Measurements from ENCODE around the gene ALDH16A1.
"Not testable (repeated sequence)": the region's sequence is repeated elsewhere in the genome, so short reads cannot be mapped to it uniquely, and the experiment has no call there.

ALDH16A1 gene

GRCh38 chr19:49469828-49470614, 17.0 kb downstream of the ALDH16A1 start:
- no peak overlapping the region for H3K9ac ChIP-seq (ENCODE audit: low read length)

GRCh38 chr19:49470615-49470978, 17.6 kb downstream of the ALDH16A1 start:
- H3K4me3 ChIP-seq (ENCODE audit: low read depth, low read length): no peak overlapping the region
- peaks cover 15% of the 10 kb centered on the region; the same call in 1 of the 2 replicates for H3K36me3 ChIP-seq (ENCODE audit: control insufficient read depth, insufficient read depth, low read length)
- H3K27me3 ChIP-seq (ENCODE audit: control insufficient read depth, insufficient read depth, low read length): peaks cover 8% of the 10 kb centered on the region
- peaks cover 10% of the 10 kb centered on the region for H3K4me1 ChIP-seq (ENCODE audit: control insufficient read depth, insufficient read depth, low read length)
- H3K27ac ChIP-seq (ENCODE audit: low read depth, low read length): no peak overlapping the region
- H3K9me3 ChIP-seq (ENCODE audit: control insufficient read depth, insufficient read depth, low read depth, low read length): no peaks in the 10 kb centered on the region
- no peak overlapping the region for H3K9ac ChIP-seq (ENCODE audit: low read length)

More at GRCh38 chr19:49469828-49470614, 17.0 kb downstream of the ALDH16A1 start:
- no peaks in the 10 kb centered on the region for H3K9me3 ChIP-seq (ENCODE audit: control insufficient read depth, insufficient read depth, low read depth, low read length)
- H3K4me3 ChIP-seq (ENCODE audit: low read depth, low read length): no peak overlapping the region
- peaks cover 10% of the 10 kb centered on the region for H3K4me1 ChIP-seq (ENCODE audit: control insufficient read depth, insufficient read depth, low read length)
- H3K27me3 ChIP-seq (ENCODE audit: control insufficient read depth, insufficient read depth, low read length): peaks cover 7% of the 10 kb centered on the region
- peaks cover 15% of the 10 kb centered on the region; the same call in 1 of the 2 replicates for H3K36me3 ChIP-seq (ENCODE audit: control insufficient read depth, insufficient read depth, low read length)
- H3K27ac ChIP-seq (ENCODE audit: low read depth, low read length): no peak overlapping the region

GRCh38 chr19:49472936-49473335, 19.9 kb downstream of the ALDH16A1 start:
- peaks cover 12% of the 10 kb centered on the region for H3K4me1 ChIP-seq (ENCODE audit: control insufficient read depth, insufficient read depth, low read length)
- H3K27me3 ChIP-seq (ENCODE audit: control insufficient read depth, insufficient read depth, low read length): peaks cover 8% of the 10 kb centered on the region

GRCh38 chr19:49473501-49473867, 20.5 kb downstream of the ALDH16A1 start:
- H3K9ac ChIP-seq (ENCODE audit: low read length); H3K9me3 ChIP-seq (ENCODE audit: control insufficient read depth, insufficient read depth, low read depth, low read length); H3K27me3 ChIP-seq (ENCODE audit: control insufficient read depth, insufficient read depth, low read length); H3K36me3 ChIP-seq (ENCODE audit: control insufficient read depth, insufficient read depth, low read length); H3K27ac ChIP-seq (ENCODE audit: low read depth, low read length): not testable (repeated sequence)
- Histone ChIP-seq H3K4me3 (ENCODE audit: low read depth, low read length) (peak overlapping the region; percentile 52; the same call in 1 of the 2 replicates), H3K4me1 (ENCODE audit: control insufficient read depth, insufficient read depth, low read length) (peaks cover 12% of the 10 kb centered on the region)

More at GRCh38 chr19:49472936-49473335, 19.9 kb downstream of the ALDH16A1 start:
- Histone ChIP-seq H3K27ac (ENCODE audit: low read depth, low read length) (no peak overlapping the region), H3K9ac (ENCODE audit: low read length) (no peak overlapping the region), H3K36me3 (ENCODE audit: control insufficient read depth, insufficient read depth, low read length) (peaks cover 8% of the 10 kb centered on the region; the same call in 1 of the 2 replicates), H3K9me3 (ENCODE audit: control insufficient read depth, insufficient read depth, low read depth, low read length) (no peaks in the 10 kb centered on the region), H3K4me3 (ENCODE audit: low read depth, low read length) (no peak overlapping the region)

- Histone ChIP-seq H3K27me3 (ENCODE audit: control insufficient read depth, insufficient read depth, low read length) (peaks cover 8% of the 10 kb centered on the region), H3K9ac (ENCODE audit: low read length) (no peak within 1 kb of the TSS), H3K27ac (ENCODE audit: low read depth, low read length) (no peak within 1 kb of the TSS), H3K36me3 (ENCODE audit: control insufficient read depth, insufficient read depth, low read length) (peaks cover 8% of the 10 kb centered on the region; the same call in 1 of the 2 replicates), H3K4me3 (ENCODE audit: low read depth, low read length) (peak within 1 kb of the TSS; percentile 52), H3K9me3 (ENCODE audit: control insufficient read depth, insufficient read depth, low read depth, low read length) (no peaks in the 10 kb centered on the region), H3K4me1 (ENCODE audit: control insufficient read depth, insufficient read depth, low read length) (peaks cover 9% of the 10 kb centered on the region)
Measured at GRCh38 chr19:49473868-49474541, 21.0 kb downstream of the ALDH16A1 start, which contains the start of gene FLT3LG. Gene FLT3LG, plus strand, starts transcription at chr19:49474215. Its CDS starts 425 bp downstream, at chr19:49474640.

- Histone ChIP-seq H3K4me3 (ENCODE audit: low read depth, low read length) (peak overlapping the region; percentile 52), H3K36me3 (ENCODE audit: control insufficient read depth, insufficient read depth, low read length) (peaks cover 8% of the 10 kb centered on the region; the same call in 1 of the 2 replicates), H3K4me1 (ENCODE audit: control insufficient read depth, insufficient read depth, low read length) (peaks cover 6% of the 10 kb centered on the region; the same call in 1 of the 2 replicates), H3K9ac (ENCODE audit: low read length) (no peak overlapping the region), H3K27ac (ENCODE audit: low read depth, low read length) (no peak overlapping the region), H3K9me3 (ENCODE audit: control insufficient read depth, insufficient read depth, low read depth, low read length) (no peaks in the 10 kb centered on the region), H3K27me3 (ENCODE audit: control insufficient read depth, insufficient read depth, low read length) (peaks cover 8% of the 10 kb centered on the region)
Measured at GRCh38 chr19:49474542-49474924, 21.5 kb downstream of the ALDH16A1 start.

GRCh38 chr19:49475191-49475917, 22.3 kb downstream of the ALDH16A1 start:
- Histone ChIP-seq H3K27me3 (ENCODE audit: control insufficient read depth, insufficient read depth, low read length) (peaks cover 8% of the 10 kb centered on the region), H3K9ac (ENCODE audit: low read length) (no peak overlapping the region), H3K27ac (ENCODE audit: low read depth, low read length) (no peak overlapping the region), H3K4me1 (ENCODE audit: control insufficient read depth, insufficient read depth, low read length) (peaks cover 6% of the 10 kb centered on the region; the same call in 1 of the 2 replicates), H3K36me3 (ENCODE audit: control insufficient read depth, insufficient read depth, low read length) (0 out of 2 replicates have a peak, but pooled peaks cover 3% of the 10 kb centered on the region), H3K4me3 (ENCODE audit: low read depth, low read length) (no peak overlapping the region), H3K9me3 (ENCODE audit: control insufficient read depth, insufficient read depth, low read depth, low read length) (no peaks in the 10 kb centered on the region)

- Histone ChIP-seq H3K9me3 (ENCODE audit: control insufficient read depth, insufficient read depth, low read depth, low read length) (no peaks in the 10 kb centered on the region), H3K9ac (ENCODE audit: low read length) (no peak overlapping the region), H3K4me1 (ENCODE audit: control insufficient read depth, insufficient read depth, low read length) (peaks cover 6% of the 10 kb centered on the region; the same call in 1 of the 2 replicates), H3K27ac (ENCODE audit: low read depth, low read length) (no peak overlapping the region), H3K27me3 (ENCODE audit: control insufficient read depth, insufficient read depth, low read length) (peaks cover 8% of the 10 kb centered on the region), H3K36me3 (ENCODE audit: control insufficient read depth, insufficient read depth, low read length) (no peaks in the 10 kb centered on the region), H3K4me3 (ENCODE audit: low read depth, low read length) (peak overlapping the region; percentile 19; the same call in 1 of the 2 replicates)
Measured at GRCh38 chr19:49475995-49476880, 23.2 kb downstream of the ALDH16A1 start.

- no peaks in the 10 kb centered on the region for H3K9me3 ChIP-seq (ENCODE audit: control insufficient read depth, insufficient read depth, low read depth, low read length)
- no peak overlapping the region for H3K9ac ChIP-seq (ENCODE audit: low read length)
- no peak overlapping the region for H3K27ac ChIP-seq (ENCODE audit: low read depth, low read length)
- H3K4me1 ChIP-seq (ENCODE audit: control insufficient read depth, insufficient read depth, low read length): peaks cover 2% of the 10 kb centered on the region; the same call in 1 of the 2 replicates
- H3K36me3 ChIP-seq (ENCODE audit: control insufficient read depth, insufficient read depth, low read length): no peaks in the 10 kb centered on the region
- peaks cover under 1% of the 10 kb centered on the region for H3K27me3 ChIP-seq (ENCODE audit: control insufficient read depth, insufficient read depth, low read length)
- no peak overlapping the region for H3K4me3 ChIP-seq (ENCODE audit: low read depth, low read length)
Measured at GRCh38 chr19:49479975-49480628, 27.1 kb downstream of the ALDH16A1 start.

All from HUES6 (cell line).